ENCODE data around the gene KRT32.
"Not testable (repeated sequence)": the region's sequence is repeated elsewhere in the genome, so short reads cannot be mapped to it uniquely, and the experiment has no call there.

KRT32 gene

DNA sequence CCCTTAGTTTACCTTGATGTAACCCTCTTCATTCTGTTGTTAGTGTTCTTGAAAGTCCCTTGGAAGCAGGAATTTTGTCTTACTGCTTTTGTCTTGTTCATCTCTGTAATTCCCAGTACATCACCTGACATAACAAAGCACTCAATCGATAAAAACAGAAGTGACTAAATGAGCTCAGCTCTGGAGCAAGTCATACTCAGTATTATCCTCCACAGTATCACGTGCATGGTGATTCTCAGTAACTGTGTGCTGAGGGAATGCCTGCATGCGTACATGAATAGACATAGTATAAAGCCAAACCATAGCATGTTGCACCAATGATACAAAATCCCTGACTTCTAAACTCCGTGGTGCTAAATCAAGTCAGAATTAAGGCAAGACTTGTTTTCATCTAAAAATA lies 33.6 kb downstream of the KRT32 start:
- in situ Hi-C loops (cut with MboI; ENCODE audit: low sequenced_read_pairs): no loop called here

DNA sequence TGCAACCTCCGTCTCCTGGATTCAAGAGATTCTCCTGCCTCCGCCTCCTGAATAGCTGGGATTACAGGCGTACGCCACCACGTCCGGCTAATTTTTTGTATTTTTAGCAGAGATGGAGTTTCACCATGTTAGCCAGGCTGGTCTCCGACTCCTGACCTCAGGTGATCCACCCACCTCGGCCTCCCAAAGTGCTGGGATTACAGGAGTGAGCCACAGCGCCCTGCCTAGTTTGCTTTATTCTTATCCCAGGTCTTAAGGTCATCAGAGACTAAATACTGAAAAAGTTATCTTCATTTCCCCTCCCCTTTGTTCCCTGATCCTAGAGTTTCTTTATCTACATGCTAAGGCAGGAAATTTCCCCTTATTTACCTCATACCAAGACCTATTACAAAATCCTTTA lies 36.8 kb downstream of the KRT32 start:
- in situ Hi-C loops (cut with MboI; ENCODE audit: low sequenced_read_pairs): not testable (repeated sequence)

- in situ Hi-C loops (cut with MboI; ENCODE audit: low sequenced_read_pairs): no loop called here
Measured at GRCh38 chr17:41429667-41430066, 37.5 kb downstream of the KRT32 start.

DNA sequence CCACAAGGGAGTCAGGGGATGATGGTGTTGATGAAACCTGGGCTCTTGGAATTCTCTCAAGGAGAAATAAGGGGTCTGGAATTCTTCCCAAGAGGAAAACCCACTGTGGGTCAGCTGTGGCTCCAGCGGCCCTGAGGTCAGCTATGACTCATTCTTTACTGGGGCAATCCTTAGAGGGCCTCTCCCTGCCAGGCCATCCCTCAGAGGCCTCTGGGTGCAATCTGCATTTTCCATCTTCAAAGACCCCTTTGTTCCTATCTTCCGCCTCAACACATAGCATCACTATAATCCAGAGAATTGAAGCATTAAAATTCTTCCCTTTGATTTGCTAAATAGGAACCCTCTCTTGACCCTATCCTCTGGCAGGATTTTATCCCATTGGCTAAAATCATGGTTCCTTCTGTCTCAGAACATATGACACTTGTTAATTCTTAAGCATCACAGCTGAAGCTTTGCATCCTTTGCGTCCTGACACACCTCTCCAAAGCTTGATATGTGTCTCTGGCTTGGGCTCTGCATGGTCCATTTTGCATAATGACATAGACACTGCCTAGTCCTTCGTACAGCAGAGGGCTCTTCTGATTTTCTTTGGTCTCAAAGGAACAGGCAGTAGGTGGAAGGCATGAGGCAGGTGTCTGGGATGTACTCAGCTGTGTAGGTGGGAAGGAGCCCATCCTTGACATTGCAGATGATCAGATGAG lies 38.4 kb downstream of the KRT32 start:
- in situ Hi-C loops (cut with MboI; ENCODE audit: low sequenced_read_pairs): no loop called here

GRCh38 chr17:41424111-41424635 lies 43.0 kb downstream of the KRT32 start, which contains the start of gene KRT37:
KRT37 (minus strand) TSS chr17:41424585; CDS start chr17:41424523, 62 bp downstream.
- in situ Hi-C loops (cut with MboI; ENCODE audit: low sequenced_read_pairs): no loop called here

DNA sequence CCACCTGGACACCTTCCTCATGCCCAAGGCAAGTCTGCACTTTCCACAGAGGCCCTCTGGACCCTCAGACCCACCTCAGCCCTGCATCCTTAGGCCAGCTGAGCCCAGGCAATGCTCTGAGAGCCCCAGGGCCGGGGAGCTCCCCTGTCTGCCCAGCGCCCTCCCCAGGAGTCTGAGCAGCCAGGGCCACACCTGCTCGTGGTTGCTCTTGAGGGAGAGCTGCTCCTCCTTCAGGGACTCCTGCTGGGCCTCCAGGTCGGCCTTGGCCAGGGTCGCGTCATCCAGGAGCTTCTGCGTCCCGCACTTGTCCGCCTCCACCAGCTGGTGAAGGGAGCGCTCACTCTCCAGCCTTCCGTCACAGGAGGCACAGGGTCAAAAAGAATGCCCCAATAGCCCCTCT lies 44.6 kb downstream of the KRT32 start:
- in situ Hi-C loops (cut with MboI; ENCODE audit: low sequenced_read_pairs): not testable (repeated sequence)

GRCh38 chr17:41421617-41422016 lies 45.6 kb downstream of the KRT32 start:
- in situ Hi-C loops (cut with MboI; ENCODE audit: low sequenced_read_pairs): no loop called here

- in situ Hi-C loops (cut with MboI; ENCODE audit: low sequenced_read_pairs): no loop called here
Measured at GRCh38 chr17:41421116-41421515, 46.1 kb downstream of the KRT32 start.

- in situ Hi-C loops (cut with MboI; ENCODE audit: low sequenced_read_pairs): no loop called here
Measured at GRCh38 chr17:41420134-41420533, 47.1 kb downstream of the KRT32 start.

DNA sequence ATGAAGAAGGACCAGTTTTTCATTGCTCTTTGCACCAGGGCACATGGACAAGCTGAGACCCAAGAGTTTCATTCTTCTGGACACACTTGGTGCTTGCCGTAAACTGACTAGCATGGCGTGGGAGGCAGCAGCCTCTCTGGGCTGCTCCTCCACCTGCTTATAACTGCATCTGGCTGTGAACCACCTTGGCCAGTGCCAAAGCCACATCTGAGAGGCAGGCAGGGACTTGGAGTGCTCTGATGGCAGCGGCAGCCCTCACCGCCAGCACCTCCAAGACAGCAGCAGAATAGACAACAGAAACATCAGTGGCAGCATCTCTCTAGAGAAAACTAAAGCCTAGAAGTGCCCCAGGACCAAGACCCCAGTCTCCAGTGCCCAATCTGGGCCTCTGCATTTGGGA lies 47.5 kb downstream of the KRT32 start:
- in situ Hi-C loops (cut with MboI; ENCODE audit: low sequenced_read_pairs): no loop called here

DNA sequence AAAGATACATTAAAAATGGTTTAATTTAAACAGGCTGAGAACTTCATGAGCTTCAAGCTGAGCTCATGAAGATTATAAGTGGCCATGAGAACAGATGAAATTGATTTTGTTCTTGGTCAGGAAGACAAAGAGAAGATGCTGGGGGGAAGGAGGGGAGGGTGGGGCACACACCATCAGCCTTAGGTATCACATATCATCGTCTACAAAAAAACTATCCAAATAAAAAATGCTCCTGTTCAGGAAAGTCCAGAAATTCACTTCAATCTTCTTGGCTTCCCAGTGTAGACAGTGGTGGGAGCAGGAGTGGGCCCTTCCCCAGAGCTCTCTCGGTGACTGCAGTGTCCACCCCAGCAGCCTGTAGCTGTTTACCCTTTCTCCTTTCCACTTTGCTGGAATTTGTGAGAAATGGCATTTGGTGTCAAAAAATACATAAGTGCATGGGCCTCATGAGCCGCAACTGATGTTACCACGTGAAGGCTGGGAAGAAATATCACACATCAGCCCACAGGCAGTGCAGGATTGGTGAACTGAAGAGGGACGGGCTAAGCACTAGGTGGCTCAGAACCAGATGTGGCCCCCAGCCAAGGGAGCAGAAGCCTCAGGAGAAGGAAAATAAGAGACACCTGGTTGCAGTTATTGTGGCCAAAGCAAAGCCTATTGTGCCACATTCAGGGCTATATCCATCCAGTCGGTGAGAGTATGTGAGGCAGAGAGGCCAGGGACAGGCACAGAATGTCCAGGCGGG lies 48.9 kb downstream of the KRT32 start:
- in situ Hi-C loops (cut with MboI; ENCODE audit: low sequenced_read_pairs): no loop called here

DNA sequence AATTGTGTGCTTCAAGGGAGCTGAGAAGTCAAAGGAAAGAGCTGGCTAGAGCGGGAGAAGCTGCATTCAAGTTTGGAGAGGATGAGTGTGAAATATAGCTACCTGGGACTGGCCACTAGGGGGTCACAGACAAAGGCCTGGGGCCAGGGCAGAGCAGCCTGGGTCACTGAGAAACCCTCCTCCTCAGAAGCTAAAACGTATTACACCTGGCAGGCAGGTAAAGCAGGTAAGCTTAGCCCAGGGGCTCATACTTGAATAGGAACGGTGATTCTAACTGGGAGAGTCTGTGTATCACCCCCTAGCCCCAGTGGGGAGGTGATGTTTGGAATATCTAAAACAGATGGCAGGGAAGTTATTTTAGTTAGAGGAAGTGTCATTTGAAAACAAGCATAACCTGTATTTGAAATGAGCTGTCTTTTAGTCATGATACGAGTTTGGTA lies 49.6 kb downstream of the KRT32 start:
- in situ Hi-C loops (cut with MboI; ENCODE audit: low sequenced_read_pairs): no loop called here

- in situ Hi-C loops (cut with MboI; ENCODE audit: low sequenced_read_pairs): no loop called here
Measured at GRCh38 chr17:41417127-41417526, 50.1 kb downstream of the KRT32 start.

- in situ Hi-C loops (cut with MboI; ENCODE audit: low sequenced_read_pairs): no loop called here
Measured at GRCh38 chr17:41416479-41416878, 50.7 kb downstream of the KRT32 start.

- in situ Hi-C loops (cut with MboI; ENCODE audit: low sequenced_read_pairs): no loop called here
Measured at GRCh38 chr17:41415833-41416335, 51.3 kb downstream of the KRT32 start.

DNA sequence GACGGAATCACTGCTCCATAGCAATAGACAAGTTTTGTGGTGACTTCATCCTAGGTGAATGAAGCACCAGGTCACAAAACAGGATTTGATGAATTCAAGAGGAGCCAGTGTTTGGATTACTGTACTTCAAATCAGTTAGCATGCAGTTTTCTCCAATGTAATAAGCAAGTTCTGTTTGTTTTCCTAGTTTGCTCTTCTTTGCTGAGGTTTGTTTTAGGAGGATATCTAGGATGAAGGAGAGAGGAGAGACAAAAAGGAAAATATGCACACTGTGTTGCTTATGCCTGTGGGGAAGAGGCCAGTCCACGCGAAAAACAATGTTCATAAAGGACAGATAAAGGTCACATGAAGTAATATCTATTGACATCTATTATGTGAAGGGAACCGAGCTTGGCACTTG lies 51.8 kb downstream of the KRT32 start:
- in situ Hi-C loops (cut with MboI; ENCODE audit: low sequenced_read_pairs): no loop called here

DNA sequence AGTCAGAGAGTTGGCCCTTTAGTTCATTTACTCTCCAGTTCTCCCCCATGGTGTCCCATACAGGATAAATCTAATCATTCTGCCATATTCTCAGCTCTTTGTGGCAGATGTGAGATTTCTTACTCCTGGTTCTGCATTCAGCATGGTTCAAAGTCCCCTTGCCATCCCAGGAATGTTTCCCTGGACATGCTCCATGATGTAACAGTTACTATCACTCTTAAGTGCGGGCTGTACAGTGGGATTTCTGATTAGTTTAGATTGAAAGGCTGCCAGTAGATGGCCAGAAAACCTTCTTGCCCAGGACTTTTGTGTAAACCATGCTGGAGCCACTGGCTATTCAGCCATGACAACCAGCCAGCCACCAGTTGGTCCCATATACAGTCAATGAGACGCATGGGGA lies 53.2 kb downstream of the KRT32 start:
- in situ Hi-C loops (cut with MboI; ENCODE audit: low sequenced_read_pairs): no loop called here

- in situ Hi-C loops (cut with MboI; ENCODE audit: low sequenced_read_pairs): no loop called here
Measured at GRCh38 chr17:41413353-41413957, 53.7 kb downstream of the KRT32 start.

GRCh38 chr17:41411072-41411840 lies 55.9 kb downstream of the KRT32 start:
- in situ Hi-C loops (cut with MboI; ENCODE audit: low sequenced_read_pairs): no loop called here

All from HL-60/S4 treated with phorbol 12-myristate 13-acetate at 8.2 ng/mL for 4 days and 3 days (cell line).